NCI-H345 (cell line): ENCODE measurements around the gene INKA2.

Experiments used
- DNase-seq: peaks from one replicate; lab custom pipeline; 2025; lab: John Stamatoyannopoulos, UW

INKA2 gene

DNA sequence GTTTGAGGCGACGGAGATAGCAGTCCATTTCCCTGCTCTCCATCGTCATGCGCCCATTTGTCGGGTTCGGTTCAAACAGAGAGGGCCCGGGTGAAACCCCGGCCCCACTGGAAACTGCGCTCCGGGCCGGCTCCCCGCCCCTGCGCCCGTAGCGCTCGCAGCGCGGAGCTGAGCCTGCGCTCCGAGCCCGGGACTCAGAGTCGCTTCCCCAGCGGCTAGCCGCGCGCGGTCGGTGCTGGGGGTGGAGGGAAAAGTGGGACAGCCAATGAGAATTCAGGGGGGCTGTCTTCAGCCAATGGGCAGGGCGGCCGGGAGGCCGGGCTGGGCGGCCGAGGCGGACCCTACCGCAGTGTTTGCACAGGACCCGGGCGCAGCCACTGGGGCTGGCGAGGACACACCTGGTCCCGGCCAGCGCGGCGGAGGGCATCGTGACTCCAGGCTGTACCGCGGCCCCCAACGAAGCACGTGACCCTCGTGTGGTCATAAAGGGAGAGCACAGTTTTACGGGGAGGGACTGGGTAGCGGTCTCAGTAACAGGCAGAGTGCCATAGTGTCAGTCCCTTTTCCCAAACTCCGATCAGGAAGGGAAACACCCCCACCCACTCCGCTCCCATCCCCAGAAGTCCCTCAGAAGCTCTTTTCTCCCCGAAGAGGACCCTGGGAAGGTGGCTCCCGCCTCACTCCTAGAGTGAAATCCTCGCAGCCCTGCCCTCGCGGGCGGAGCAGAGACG, at the start of gene INKA2:
Gene INKA2 (minus strand): TSS at position 202 of the 731 bp plus-strand sequence. CDS start 153 bp downstream, at position 49.
- DNase-seq = peak; percentile 96

- DNase-seq = no peak
Observed at GRCh38 chr1:111786669-111787207, 47.5 kb upstream of the INKA2 start.

GRCh38 chr1:111784273-111784901, 45.2 kb upstream of the INKA2 start:
- no peak for DNase-seq

- no peak for DNase-seq
Observed at GRCh38 chr1:111779546-111779945, 40.4 kb upstream of the INKA2 start.

DNA sequence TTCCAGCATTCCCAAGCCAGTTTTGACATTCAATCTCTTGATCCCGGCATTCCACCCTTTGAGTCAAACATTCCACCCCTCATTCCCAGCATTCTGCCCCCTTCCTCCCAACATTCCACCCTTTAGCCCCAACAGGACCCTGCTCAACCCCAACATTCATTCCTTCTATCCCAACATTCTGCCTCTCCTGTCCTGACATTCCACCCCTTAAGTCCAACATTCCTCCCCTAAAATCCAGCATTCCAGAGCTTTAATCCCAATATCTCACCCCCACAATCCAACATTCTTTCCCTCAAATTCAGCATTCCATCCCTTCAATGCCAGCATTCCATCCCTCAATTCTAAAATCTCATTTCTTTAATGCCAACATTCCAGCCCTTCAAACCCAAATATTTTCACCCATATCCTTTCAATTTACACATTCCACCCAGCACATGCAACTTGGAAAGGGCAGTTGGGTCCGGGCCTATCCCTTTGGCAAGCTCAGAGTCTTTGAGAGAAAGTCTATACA, 39.4 kb upstream of the INKA2 start:
- DNase-seq = no peak

DNA sequence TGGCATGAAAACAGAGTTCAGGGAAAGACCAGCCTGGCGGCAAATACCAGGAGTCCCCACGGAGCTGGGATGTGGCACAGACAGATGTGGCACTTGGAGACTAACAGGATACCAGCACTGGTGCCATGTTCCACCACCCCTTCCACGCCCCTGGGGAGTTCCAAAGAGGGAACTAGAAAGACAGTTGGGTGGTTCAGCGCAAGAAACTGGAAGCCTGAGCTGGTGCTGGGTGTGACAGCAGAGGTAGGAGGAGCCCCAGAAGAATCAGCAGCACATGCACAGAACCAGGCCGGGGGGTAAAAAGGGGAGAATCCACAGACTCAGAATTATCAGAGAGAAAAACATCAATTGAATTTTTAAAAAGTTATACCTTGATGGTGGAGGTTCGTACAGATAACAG, 38.9 kb upstream of the INKA2 start:
- no peak for DNase-seq

DNA sequence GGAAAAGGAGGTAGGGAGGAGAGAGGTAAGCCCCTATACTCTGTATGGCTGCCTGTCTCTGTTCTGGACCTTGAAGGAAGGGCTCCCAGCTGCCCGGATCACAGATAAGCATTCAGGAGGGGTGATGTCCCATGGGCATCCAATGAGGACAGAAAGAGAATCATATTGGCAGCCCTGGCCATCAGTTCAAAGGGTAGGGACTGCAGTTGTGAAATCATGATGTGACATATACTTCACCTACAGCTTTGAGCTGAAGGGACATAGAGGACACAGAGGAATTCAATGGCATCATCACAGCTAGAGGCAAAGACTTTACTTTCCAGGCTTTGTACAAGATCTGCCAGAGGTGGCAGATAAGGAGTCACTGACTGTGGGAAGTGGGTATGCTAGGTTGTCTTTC, 38.1 kb upstream of the INKA2 start:
- no peak for DNase-seq

- DNase-seq = no peak
Observed at GRCh38 chr1:111776861-111777260, 37.7 kb upstream of the INKA2 start.

- no peak for DNase-seq
Observed at GRCh38 chr1:111776391-111776790, 37.2 kb upstream of the INKA2 start.

DNA sequence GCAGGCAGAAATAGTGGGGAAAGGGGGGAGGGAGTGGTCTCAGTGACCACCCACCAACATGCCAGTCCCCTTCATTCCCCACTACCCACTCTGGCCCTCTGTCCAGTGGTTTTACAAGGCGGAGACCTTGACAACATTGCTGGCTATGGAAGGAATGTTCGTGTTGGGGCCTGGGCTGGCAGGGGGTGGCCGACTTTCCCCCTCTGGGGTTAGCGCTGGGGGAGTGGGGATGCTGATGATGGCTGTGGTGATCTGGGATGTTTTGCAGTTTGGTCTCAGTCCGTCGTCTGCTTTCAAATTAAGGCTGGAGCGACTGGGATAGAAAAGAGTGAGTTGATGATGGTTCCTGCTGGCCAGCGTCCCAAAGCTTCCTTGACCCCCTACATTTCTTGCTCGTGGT, 36.8 kb upstream of the INKA2 start:
- DNase-seq = no peak

GRCh38 chr1:111770916-111771315, 31.7 kb upstream of the INKA2 start:
- DNase-seq = no peak

- DNase-seq = peak; percentile 40
Observed at GRCh38 chr1:111769517-111770146, 30.4 kb upstream of the INKA2 start.

DNA sequence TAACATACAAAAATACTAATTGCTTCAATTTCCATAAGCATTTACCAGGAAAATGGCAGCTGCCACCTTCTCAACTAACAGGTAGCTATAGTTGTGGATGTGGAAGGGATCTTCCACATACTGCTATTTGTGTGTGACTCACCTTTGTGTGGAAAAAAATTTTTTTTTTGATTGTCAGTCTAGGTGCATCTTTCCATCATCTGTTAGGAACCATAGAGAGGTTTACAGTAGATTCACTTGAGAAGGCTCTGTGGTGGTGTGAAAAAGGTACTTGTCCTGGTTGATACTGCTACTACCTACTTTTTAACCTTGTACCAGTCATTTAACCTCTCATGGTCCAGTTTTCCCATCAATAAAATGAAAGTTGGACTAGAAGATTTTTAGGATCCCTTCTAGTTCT, 29.4 kb upstream of the INKA2 start:
- no peak for DNase-seq

DNA sequence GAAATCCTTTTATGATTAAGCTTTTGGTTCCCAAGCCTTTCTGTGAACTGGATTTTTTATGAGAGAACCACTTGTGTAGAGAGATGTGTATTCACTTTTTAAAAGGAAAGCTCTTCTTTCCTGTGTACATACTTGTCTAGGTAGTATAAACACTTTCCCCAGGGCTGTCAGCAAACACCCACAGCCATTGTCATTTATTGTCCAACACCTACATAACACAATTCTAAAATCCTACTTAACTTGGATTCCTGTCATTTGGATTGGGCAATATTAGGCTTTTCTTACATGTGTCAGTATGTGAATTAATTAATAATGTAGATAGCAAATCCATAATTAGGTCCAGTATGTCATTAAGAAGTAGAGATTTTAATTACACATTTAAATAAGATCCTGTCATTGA, 28.8 kb upstream of the INKA2 start:
- DNase-seq = peak; percentile 42

GRCh38 chr1:111762332-111762731, 23.1 kb upstream of the INKA2 start:
- DNase-seq = no peak

DNA sequence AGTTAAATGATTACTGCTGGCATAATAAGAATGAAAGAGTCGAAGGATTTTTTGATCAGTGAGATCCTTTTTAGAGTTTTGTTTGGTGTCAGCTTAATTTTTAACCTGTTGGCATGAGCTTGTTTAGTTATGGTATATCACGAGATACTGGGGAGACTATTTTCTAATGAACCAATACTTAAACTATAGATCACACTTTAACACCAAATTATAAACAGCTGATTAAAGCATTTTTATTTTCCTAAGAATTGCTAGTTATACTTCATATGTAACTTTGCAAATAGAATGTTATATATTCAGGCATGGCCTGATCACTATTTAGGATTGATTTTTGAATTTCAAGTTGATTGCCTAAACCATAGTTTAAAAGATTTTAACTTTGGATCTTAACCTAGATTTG, 22.5 kb upstream of the INKA2 start:
- no peak for DNase-seq

DNA sequence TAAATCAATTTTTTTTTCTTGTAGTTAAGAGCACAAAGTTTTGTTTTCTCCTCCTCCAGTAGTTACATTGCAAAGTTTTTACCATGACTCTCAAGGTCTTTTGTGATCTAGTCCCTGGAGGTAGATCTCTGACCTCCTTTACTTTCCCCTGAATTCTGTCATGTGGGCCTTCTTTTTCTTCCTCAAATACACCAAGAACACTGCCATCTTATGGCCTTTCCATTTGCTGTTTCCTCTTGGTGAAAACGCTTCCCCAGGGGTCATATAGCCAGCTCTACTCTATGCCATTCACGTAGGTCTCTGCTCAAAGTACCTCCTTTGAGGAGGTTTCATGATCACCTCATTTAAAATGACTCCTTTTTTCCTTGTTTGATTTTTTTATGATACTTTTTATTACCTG, 19.2 kb upstream of the INKA2 start:
- no peak for DNase-seq

GRCh38 chr1:111756124-111756513, 16.9 kb upstream of the INKA2 start:
- DNase-seq = no peak

DNA sequence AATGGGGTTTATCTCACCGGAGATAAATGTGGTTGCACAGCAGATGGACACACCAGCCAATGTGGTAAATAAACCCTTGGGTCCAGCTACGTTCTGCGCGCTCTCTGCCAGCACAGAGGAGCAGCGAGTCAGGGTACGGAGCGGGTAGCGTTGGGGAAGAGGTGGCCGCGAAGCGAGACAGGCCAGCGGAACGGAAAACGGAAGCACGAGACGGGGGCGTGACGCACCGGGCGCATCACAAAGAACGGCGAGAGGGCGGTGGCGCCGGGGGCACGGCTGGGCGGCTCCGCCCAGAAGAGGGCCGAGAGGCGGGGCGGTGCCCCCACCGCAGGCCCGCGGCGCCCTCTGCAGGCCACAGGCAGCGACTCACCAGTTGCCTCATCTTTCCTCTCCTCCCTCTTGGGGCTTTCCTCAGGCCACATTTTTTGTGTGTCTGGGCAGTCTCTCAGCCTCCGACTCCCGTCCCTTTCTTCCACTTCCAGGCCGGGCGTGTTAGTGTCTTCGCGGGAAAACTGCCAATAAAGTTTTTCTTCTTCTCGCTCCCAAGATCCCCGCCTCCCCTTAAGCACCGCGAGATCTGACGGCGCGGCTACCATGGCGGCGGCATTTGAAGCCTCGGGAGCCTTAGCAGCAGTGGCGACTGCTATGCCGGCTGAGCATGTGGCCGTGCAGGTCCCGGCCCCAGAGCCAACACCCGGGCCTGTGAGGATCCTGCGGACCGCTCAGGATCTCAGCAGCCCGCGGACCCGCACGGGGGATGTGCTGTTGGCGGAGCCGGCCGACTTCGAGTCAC, 16.3 kb upstream of the INKA2 start, which contains the start of gene DDX20:
Gene DDX20 (plus strand): TSS at position 571 of the 793 bp plus-strand sequence. CDS start 24 bp downstream, at position 595.
- DNase-seq = peak; percentile 96

DNA sequence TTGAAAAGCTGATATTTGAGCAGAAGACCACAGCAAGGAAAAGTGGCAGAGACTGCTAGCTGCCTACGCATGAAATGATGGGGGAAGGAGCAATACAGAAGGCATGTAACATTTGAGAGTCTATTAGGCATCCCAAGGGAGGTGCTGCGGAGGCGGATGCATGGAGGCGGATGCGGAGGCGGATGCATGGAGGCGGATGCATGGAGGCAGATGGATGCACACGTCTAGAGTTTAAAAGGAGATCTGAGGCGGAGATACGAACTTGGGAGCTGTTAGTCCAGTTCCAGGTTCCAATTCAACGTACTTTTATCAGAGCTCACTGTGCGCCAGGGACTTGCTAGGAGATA, 15.8 kb upstream of the INKA2 start:
- DNase-seq = peak; percentile 62

DNA sequence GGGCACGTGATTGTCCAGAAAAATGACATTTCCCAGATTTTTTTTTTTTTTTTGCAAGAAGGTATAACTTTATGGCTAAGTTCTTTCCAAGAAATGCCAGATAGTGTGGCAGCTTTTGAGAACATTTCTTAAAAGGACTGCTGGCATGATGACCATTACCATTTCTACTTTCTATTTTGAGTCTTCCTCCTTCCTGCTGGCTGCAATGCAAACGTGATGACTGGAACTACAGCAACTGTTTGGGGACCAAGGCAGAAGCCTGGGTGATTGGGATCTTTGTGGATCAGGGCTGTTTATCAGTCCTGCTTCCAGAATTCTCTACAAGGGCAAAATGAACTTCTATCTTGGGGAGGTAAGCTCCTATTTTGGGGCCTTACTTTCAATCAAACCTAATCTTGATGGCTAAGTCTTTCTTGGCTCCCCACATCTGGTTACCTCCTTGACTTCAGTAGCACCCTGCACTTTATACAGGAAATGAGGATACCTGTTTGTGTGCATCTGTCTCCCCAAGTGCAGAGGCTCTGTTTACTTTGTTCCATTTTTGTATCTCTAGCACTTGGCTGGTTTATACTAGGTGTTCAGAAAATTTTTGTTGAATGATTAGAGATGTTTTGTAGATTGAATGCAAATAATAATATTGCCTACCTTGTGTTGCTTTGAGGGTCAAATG, 12.8 kb upstream of the INKA2 start:
- DNase-seq = no peak
